Stomach (tissue), 9 donors: Measurements from ENCODE around the gene ARRB1. TPM values are rescaled to one million over a fixed set of nuclear protein-coding genes. Genes with fewer than 3 reads are reported as not detected.

Experiments used
- DNase-seq, 2 donors: peaks; one replicate each; pipeline versions ENCODE4 v3.0.0 to v3.0.0-alpha.2; 2013 to 2019
- H3K27ac ChIP-seq, 5 donors: fragments of 200-600 bp in 4 of 5; sonication (generic) in 4 of 5; one replicate each; pipeline ENCODE4 v1.5.1; 2013 to 2019; ENCODE audit warnings: mild to moderate bottlenecking in 1 of 5, moderate library complexity in 1 of 5
- H3K27me3 ChIP-seq, 3 donors: fragments of 200-600 bp; sonication (generic); one replicate each; pipeline ENCODE4 v1.5.1; 2017 to 2019; ENCODE audit warnings: mixed run types in 1 of 3
- H3K36me3 ChIP-seq, 4 donors: fragments of 200-600 bp; sonication (generic); 1 replicate in 3 of 4; 2 replicates in 1 of 4; pipeline ENCODE4 v1.5.1; 2016 to 2019
- H3K4me1 ChIP-seq, 4 donors: fragments of 200-600 bp; sonication (generic); one replicate each; pipeline ENCODE4 v1.5.1; 2016 to 2019
- H3K4me3 ChIP-seq, 4 donors: fragments of 200-600 bp; sonication (generic) in 3 of 4; one replicate each; pipeline ENCODE4 v1.5.1; 2016 to 2019; ENCODE audit warnings: mild to moderate bottlenecking in 1 of 4
- H3K9me3 ChIP-seq, 4 donors: fragments of 200-600 bp; sonication (generic); one replicate each; pipeline ENCODE4 v1.5.1; 2016 to 2019
- EP300 ChIP-seq: sonication (generic); formaldehyde crosslinking; IDR thresholded peaks from one replicate; pipeline ENCODE4 v1.6.1; 2017; ENCODE audit warnings: antibody characterized with exemption
- POLR2A ChIP-seq, 4 donors: fragments of 450-650 bp; IDR thresholded peaks; one replicate each; pipeline ENCODE4 v1.6.1; 2016; ENCODE audit warnings: antibody characterized with exemption in 4 of 4, control low read depth in 2 of 4, mild to moderate bottlenecking in 1 of 4, moderate library complexity in 1 of 4
- POLR2AphosphoS5 ChIP-seq, 3 donors: sonication (generic); formaldehyde crosslinking; IDR thresholded peaks; one replicate each; pipeline ENCODE4 v1.6.1; 2016; ENCODE audit warnings: antibody characterized with exemption in 3 of 3
- WGBS, 5 donors: extraction: QIAGEN DNeasy Blood & Tissue Kit in 3 of 5; methylation state at CpG; one replicate each; pipeline versions ENCODE4 v1.1.5 to v1.1.7; 2013 to 2018; 5-methylcytosine and 5-hydroxymethylcytosine counted together
- intact Hi-C: fragments of 100-400 bp; cut with DNase I; formaldehyde crosslinking; loops from one replicate; pipeline ENCODE4 v1.15.1; 2023; ENCODE audit warnings: low total_unique reads
- polyA plus RNA-seq, 3 donors: library from polyadenylated mRNA; stranded (reverse); fragments of 200-250 nt; gene quantifications; one replicate each; pipeline ENCODE4 v1.2.3, GENCODE V29; 2013
- total RNA-seq, 5 donors: library from RNA; depleted of rRNA; stranded (reverse); fragments of >200 nt; gene quantifications; one replicate each; pipeline versions ENCODE4 v1.1.0 to v1.2.3, GENCODE V29; 2014 to 2016
- TF ChIP-seq, protein P1 (sequence below), 7 experiments: fragments of 450-650 bp in 4 of 7; fragments of 200-600 bp in 3 of 7; sonication (generic) in 3 of 7; IDR thresholded peaks; one replicate each; pipeline ENCODE4 v1.5.1; 2016 to 2019; ENCODE audit warnings: antibody characterized with exemption in 7 of 7, control low read depth in 2 of 7, mild to moderate bottlenecking in 1 of 7
- donor health status: healthy with polysubstance abuse.
- donor health status: Bipolar disorder and iron deficiency.
- donor health status: healthy.

ARRB1 gene
- total and polyA plus RNA-seq, 8 donors, result 18.0 to 151 (median 48.4) TPM

DNA sequence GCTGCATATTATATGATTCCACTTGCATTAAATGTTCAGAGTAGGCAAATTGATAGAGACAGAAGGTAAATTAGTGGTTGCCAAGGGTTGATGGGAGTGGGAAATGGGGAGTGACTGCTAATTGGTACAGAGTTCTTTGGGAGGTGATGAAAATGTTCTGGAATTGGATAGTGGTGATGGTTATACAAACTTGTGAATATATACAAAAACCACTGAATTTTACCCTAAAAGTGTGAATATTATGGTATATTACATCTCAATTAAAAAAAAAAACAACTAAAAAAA is 52.5 kb downstream of the ARRB1 start:
- Histone ChIP-seq H3K4me3 (no peak overlapping the region), H3K9me3 (no peaks in the 10 kb centered on the region), H3K36me3 (peaks cover 0 to 8% (median 8%) of the 10 kb centered on the region in 4 donors), H3K27me3 (no peaks in the 10 kb centered on the region), H3K4me1 (peaks cover 20 to 35% (median 31%) of the 10 kb centered on the region in 4 donors), H3K27ac (no peak overlapping the region)
- no peak for DNase-seq
- no peak for TF ChIP-seq EP300
- no peak for TF ChIP-seq POLR2A (IDR thresholded peaks at IDR 0.05)
- TF ChIP-seq, protein P1, sequence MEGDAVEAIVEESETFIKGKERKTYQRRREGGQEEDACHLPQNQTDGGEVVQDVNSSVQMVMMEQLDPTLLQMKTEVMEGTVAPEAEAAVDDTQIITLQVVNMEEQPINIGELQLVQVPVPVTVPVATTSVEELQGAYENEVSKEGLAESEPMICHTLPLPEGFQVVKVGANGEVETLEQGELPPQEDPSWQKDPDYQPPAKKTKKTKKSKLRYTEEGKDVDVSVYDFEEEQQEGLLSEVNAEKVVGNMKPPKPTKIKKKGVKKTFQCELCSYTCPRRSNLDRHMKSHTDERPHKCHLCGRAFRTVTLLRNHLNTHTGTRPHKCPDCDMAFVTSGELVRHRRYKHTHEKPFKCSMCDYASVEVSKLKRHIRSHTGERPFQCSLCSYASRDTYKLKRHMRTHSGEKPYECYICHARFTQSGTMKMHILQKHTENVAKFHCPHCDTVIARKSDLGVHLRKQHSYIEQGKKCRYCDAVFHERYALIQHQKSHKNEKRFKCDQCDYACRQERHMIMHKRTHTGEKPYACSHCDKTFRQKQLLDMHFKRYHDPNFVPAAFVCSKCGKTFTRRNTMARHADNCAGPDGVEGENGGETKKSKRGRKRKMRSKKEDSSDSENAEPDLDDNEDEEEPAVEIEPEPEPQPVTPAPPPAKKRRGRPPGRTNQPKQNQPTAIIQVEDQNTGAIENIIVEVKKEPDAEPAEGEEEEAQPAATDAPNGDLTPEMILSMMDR (IDR thresholded peaks at IDR 0.05), result no peak
- no peak for TF ChIP-seq POLR2AphosphoS5 (IDR thresholded peaks at IDR 0.05)
- intact Hi-C loops, result no loop called here

DNA sequence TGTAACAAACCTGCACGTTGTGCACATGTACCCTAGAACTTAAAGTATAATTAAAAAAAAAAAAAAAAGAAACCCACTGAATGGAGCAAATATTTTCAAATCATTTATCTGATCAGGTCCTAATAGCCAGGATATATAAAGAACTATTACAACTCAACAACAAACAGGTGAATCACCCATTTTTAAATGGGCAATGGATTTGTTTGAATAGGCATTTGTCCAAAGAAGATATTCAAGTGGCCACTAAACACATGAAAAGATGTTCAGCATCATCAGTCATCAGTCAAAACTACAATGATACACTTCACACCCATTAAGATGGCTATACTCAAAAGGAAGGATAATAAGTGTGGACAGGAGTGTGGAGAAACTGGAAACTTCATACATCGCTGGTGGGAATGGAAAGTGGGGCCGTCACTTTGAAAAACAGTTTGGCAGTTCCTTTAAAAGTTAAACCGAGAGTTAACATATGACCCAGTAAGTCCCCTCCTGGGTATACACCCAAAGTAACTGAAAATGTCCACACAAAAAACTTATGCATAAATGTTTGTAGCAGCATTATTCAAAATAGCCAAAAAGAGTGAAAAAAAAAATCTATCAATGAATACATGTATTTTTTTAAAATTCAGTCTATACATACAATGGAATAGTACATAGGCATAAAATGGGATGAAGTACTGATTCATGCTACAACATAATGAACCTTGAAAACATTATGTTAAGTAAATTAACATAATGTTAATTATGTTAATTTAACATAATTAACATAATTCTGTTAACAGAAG is 53.1 kb downstream of the ARRB1 start:
- no peak for TF ChIP-seq POLR2A (IDR thresholded peaks at IDR 0.05)
- TF ChIP-seq, protein P1 (IDR thresholded peaks at IDR 0.05), result no peak
- no peak for TF ChIP-seq POLR2AphosphoS5 (IDR thresholded peaks at IDR 0.05)
- no peak for TF ChIP-seq EP300
- Histone ChIP-seq H3K27ac (no peak overlapping the region), H3K9me3 (no peaks in the 10 kb centered on the region), H3K27me3 (no peaks in the 10 kb centered on the region), H3K4me3 (no peak overlapping the region), H3K36me3 (peaks cover 0 to 10% (median 8%) of the 10 kb centered on the region in 4 donors), H3K4me1 (peaks cover 20 to 31% (median 31%) of the 10 kb centered on the region in 4 donors)
- no peak for DNase-seq
- intact Hi-C loops, result no loop called here
- WGBS, 5 donors, result 76 to 94% (median 91%) methylated on average over 3 to 4 of the region's 4 CpGs

DNA sequence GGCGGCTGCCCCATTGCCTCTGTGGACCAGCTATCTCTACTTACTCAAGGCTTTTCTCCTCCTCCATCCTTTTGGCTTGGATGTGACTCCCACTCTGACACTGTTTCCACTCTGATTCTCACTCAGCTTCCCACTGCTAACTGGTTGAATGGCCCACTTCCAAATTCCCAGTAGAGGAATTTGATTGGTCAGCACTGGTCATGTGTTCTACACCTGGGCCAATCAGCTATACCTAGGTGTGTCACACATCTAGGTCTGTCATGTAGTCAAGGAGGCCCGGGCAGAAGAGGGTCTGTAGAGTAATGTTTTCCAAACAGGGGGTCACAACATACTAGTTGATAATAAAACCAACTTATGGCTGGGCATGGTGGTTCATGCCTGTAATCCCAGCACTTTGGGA is 57.6 kb downstream of the ARRB1 start:
- H3K36me3 ChIP-seq, result peaks cover 9 to 25% (median 22%) of the 10 kb centered on the region in 4 donors
- WGBS, 5 donors, result 85 to 96% (median 93%) methylated on average over 2 of the region's 2 CpGs
- TF ChIP-seq EP300 (no peak), POLR2A (IDR thresholded peaks at IDR 0.05) (no peak), POLR2AphosphoS5 (IDR thresholded peaks at IDR 0.05) (no peak)
- TF ChIP-seq, protein P1 (IDR thresholded peaks at IDR 0.05), result no peak
- H3K9me3 ChIP-seq, result no peaks in the 10 kb centered on the region
- peak overlapping the region in 1 of 5 donors; percentile 9 for H3K27ac ChIP-seq
- intact Hi-C loops, result no loop called here
- no peak overlapping the region for H3K4me3 ChIP-seq
- H3K4me1 ChIP-seq, result peaks cover 0 to 48% (median 30%) of the 10 kb centered on the region in 4 donors
- no peak for DNase-seq
- H3K27me3 ChIP-seq, result no peaks in the 10 kb centered on the region

DNA sequence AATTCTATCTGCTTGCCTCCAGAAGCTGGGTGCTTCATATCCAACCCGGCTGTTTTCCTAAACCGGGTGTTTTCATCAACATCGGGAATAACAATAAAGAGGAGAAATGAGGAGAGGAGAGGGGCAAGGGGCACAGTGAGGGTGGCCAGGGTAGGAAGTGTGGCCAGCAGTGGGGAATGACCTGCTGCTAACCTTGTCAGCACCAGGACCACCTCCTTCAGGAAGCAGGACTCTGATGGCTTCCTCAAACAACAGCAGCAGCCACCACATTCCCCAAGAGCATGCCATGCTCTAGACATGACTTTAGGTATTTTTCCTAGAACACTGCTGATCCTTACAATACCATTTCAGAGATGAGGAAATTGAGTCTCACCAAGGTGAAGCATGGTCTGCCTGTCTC is 58.5 kb downstream of the ARRB1 start:
- TF ChIP-seq, protein P1 (IDR thresholded peaks at IDR 0.05), result no peak
- TF ChIP-seq EP300 (no peak), POLR2A (IDR thresholded peaks at IDR 0.05) (no peak), POLR2AphosphoS5 (IDR thresholded peaks at IDR 0.05) (no peak)
- Histone ChIP-seq H3K4me3 (no peak overlapping the region), H3K4me1 (peaks cover 0 to 53% (median 30%) of the 10 kb centered on the region in 4 donors), H3K27me3 (no peaks in the 10 kb centered on the region), H3K36me3 (peaks cover 9 to 32% (median 27%) of the 10 kb centered on the region in 4 donors), H3K27ac (no peak overlapping the region), H3K9me3 (no peaks in the 10 kb centered on the region)
- intact Hi-C loops, result no loop called here
- no peak for DNase-seq
- WGBS, 5 donors, result 73 to 90% (median 84%) methylated on average over 3 of the region's 3 CpGs
